Measurements from ENCODE around the gene PTPRC.

Gene PTPRC

GRCh38 chr1:198669023-198669698 lies 30.3 kb downstream of the PTPRC start:
- FAIRE-seq = peak; percentile 72
- peak; percentile 69 for DNase-seq (ENCODE audit: insufficient read length, low spot score)

- FAIRE-seq (no peak), DNase-seq (ENCODE audit: insufficient read length, low spot score) (no peak)
Observed at GRCh38 chr1:198669771-198670170, 30.9 kb downstream of the PTPRC start.

- DNase-seq (ENCODE audit: insufficient read length, low spot score) (no peak), FAIRE-seq (no peak)
Observed at GRCh38 chr1:198671136-198671535, 32.3 kb downstream of the PTPRC start.

GRCh38 chr1:198672124-198672523 lies 33.3 kb downstream of the PTPRC start:
- FAIRE-seq (peak; percentile 64), DNase-seq (ENCODE audit: insufficient read length, low spot score) (peak; percentile 48)

- FAIRE-seq (no peak), DNase-seq (ENCODE audit: insufficient read length, low spot score) (no peak)
Observed at GRCh38 chr1:198674009-198674408, 35.2 kb downstream of the PTPRC start.

- DNase-seq (ENCODE audit: insufficient read length, low spot score) (no peak), FAIRE-seq (no peak)
Observed at GRCh38 chr1:198676253-198676652, 37.4 kb downstream of the PTPRC start.

- FAIRE-seq (no peak), DNase-seq (ENCODE audit: insufficient read length, low spot score) (no peak)
Observed at GRCh38 chr1:198677027-198677426, 38.2 kb downstream of the PTPRC start.

- DNase-seq (ENCODE audit: insufficient read length, low spot score) = no peak
- FAIRE-seq = no peak
Observed at GRCh38 chr1:198677871-198678270, 39.0 kb downstream of the PTPRC start.

GRCh38 chr1:198678301-198678836 lies 39.5 kb downstream of the PTPRC start:
- DNase-seq (ENCODE audit: insufficient read length, low spot score) (no peak), FAIRE-seq (no peak)

GRCh38 chr1:198678901-198679329 lies 40.1 kb downstream of the PTPRC start:
- no peak for DNase-seq (ENCODE audit: insufficient read length, low spot score)
- FAIRE-seq = no peak

GRCh38 chr1:198679535-198680173 lies 40.8 kb downstream of the PTPRC start:
- FAIRE-seq (no peak), DNase-seq (ENCODE audit: insufficient read length, low spot score) (no peak)

GRCh38 chr1:198680174-198680875 lies 41.5 kb downstream of the PTPRC start:
- DNase-seq (ENCODE audit: insufficient read length, low spot score) (no peak), FAIRE-seq (no peak)

GRCh38 chr1:198681252-198681651 lies 42.4 kb downstream of the PTPRC start:
- FAIRE-seq (no peak), DNase-seq (ENCODE audit: insufficient read length, low spot score) (no peak)

- DNase-seq (ENCODE audit: insufficient read length, low spot score) (peak; percentile 60), FAIRE-seq (peak; percentile 46)
Observed at GRCh38 chr1:198681831-198682759, 43.3 kb downstream of the PTPRC start.

- no peak for DNase-seq (ENCODE audit: insufficient read length, low spot score)
- no peak for FAIRE-seq
Observed at GRCh38 chr1:198682850-198683249, 44.0 kb downstream of the PTPRC start.

- DNase-seq (ENCODE audit: insufficient read length, low spot score) = no peak
- FAIRE-seq = no peak
Observed at GRCh38 chr1:198683449-198683848, 44.6 kb downstream of the PTPRC start.

- FAIRE-seq (no peak), DNase-seq (ENCODE audit: insufficient read length, low spot score) (peak; percentile 25)
Observed at GRCh38 chr1:198686069-198686728, 47.4 kb downstream of the PTPRC start.

- DNase-seq (ENCODE audit: insufficient read length, low spot score) (no peak), FAIRE-seq (no peak)
Observed at GRCh38 chr1:198687429-198687828, 48.6 kb downstream of the PTPRC start.

- no peak for FAIRE-seq
- DNase-seq (ENCODE audit: insufficient read length, low spot score) = no peak
Observed at GRCh38 chr1:198691063-198691462, 52.2 kb downstream of the PTPRC start.

GRCh38 chr1:198693321-198693720 lies 54.5 kb downstream of the PTPRC start:
- FAIRE-seq (no peak), DNase-seq (ENCODE audit: insufficient read length, low spot score) (no peak)

All from HTR-8/SVneo (cell line).